IMR-90 (cell line): ENCODE data around the gene AHDC1. TPM values are rescaled to one million over a fixed set of nuclear protein-coding genes. Genes with fewer than 3 reads are reported as not detected.

ENCODE experiments used
- ATAC-seq: fragments of 200-7000 bp; cut with Tn5 transposase; 2 replicates; pipeline ENCODE4 v1.9.1; 2020; ENCODE audit warnings: low read depth, mild to moderate bottlenecking, moderate library complexity
- BruUV-seq: library from RNA; stranded (reverse); fragments of 400-500 nt; replicated peaks from 2 replicates; lab custom pipeline; 2021; lab: Mats Ljungman, UMichigan
- CTCF ChIA-PET: fragments of 300-600 bp; formaldehyde crosslinking; extraction: SDS; loops from one replicate; lab custom pipeline; 2021; ENCODE audit warnings: antibody characterized with exemption; lab: Yijun Ruan, JAX
- POLR2A ChIA-PET: fragments of 300-600 bp; sonication (Branson Sonifier 250); formaldehyde crosslinking; loops from one replicate; lab custom pipeline; 2022; ENCODE audit warnings: antibody characterized with exemption; ENCODE audit not compliant: unreplicated experiment; lab: Charles Lee
- DNase-seq: peaks from one replicate; pipeline ENCODE4 v3.0.0; 2013
- H2AFZ ChIP-seq: replicated peaks from 2 replicates; pipeline ENCODE3; 2013; ENCODE audit warnings: low read length, mild to moderate bottlenecking; ENCODE audit not compliant: poor library complexity
- H2AK5ac ChIP-seq: 2 replicates; pipeline ENCODE4 v1.6.1; 2013; ENCODE audit warnings: low read depth, low read length, inconsistent platforms
- H2AK9ac ChIP-seq: replicated peaks from 2 replicates; pipeline ENCODE3; 2013; ENCODE audit warnings: mild to moderate bottlenecking, low read depth, low read length, moderate library complexity; ENCODE audit not compliant: poor library complexity
- H2BK120ac ChIP-seq: 2 replicates; pipeline ENCODE4 v1.6.1; 2013; ENCODE audit warnings: low read depth, low read length, inconsistent platforms
- H2BK15ac ChIP-seq: 3 replicates; pipeline ENCODE4 v1.6.1; 2013; ENCODE audit warnings: low read depth, low read length, inconsistent platforms
- H2BK20ac ChIP-seq: 2 replicates; pipeline ENCODE4 v1.6.1; 2013; ENCODE audit warnings: low read depth, mild to moderate bottlenecking, inconsistent platforms, low read length, moderate library complexity
- H2BK5ac ChIP-seq: 2 replicates; pipeline ENCODE4 v1.6.1; 2013; ENCODE audit warnings: mild to moderate bottlenecking, low read depth, low read length, inconsistent platforms; ENCODE audit not compliant: poor library complexity, severe bottlenecking
- H3K14ac ChIP-seq: replicated peaks from 2 replicates; pipeline ENCODE4 v1.6.1; 2013; ENCODE audit warnings: low read depth, low read length, inconsistent platforms
- H3K18ac ChIP-seq: 2 replicates; pipeline ENCODE4 v1.6.1; 2013; ENCODE audit warnings: low read depth, low read length, control low read depth
- H3K23ac ChIP-seq: 2 replicates; pipeline ENCODE4 v1.6.1; 2013; ENCODE audit warnings: low read depth, low read length, inconsistent platforms
- H3K27ac ChIP-seq: 2 replicates; pipeline ENCODE4 v1.5.1; 2013; ENCODE audit warnings: mild to moderate bottlenecking, control low read depth, low read length; ENCODE audit not compliant: insufficient read depth
- H3K27me3 ChIP-seq: 2 replicates; pipeline ENCODE4 v1.6.1; 2013; ENCODE audit warnings: low read length; ENCODE audit not compliant: control insufficient read depth, insufficient read depth
- H3K36me3 ChIP-seq: 2 replicates; pipeline ENCODE4 v1.6.1; 2013; ENCODE audit warnings: low read length, mixed read lengths; ENCODE audit not compliant: control insufficient read depth, insufficient read depth
- H3K4ac ChIP-seq: 2 replicates; pipeline ENCODE4 v1.6.1; 2013; ENCODE audit warnings: low read depth, low read length, inconsistent platforms
- H3K4me1 ChIP-seq: 2 replicates; pipeline ENCODE4 v1.6.1; 2013; ENCODE audit warnings: low read length, mixed read lengths; ENCODE audit not compliant: control insufficient read depth, insufficient read depth
- H3K4me2 ChIP-seq: 2 replicates; pipeline ENCODE4 v1.6.1; 2013; ENCODE audit warnings: low read depth, mild to moderate bottlenecking, control low read depth, low read length, moderate library complexity
- H3K4me3 ChIP-seq: 2 replicates; pipeline ENCODE4 v1.5.1; 2013; ENCODE audit warnings: low read depth, mild to moderate bottlenecking, control low read depth, low read length, moderate library complexity; ENCODE audit not compliant: insufficient read depth
- H3K56ac ChIP-seq: 2 replicates; pipeline ENCODE4 v1.6.1; 2013; ENCODE audit warnings: low read length, inconsistent platforms; ENCODE audit not compliant: insufficient read depth; ENCODE audit errors: extremely low read depth
- H3K79me1 ChIP-seq, 2 experiments: 2 replicates each; pipeline ENCODE4 v1.6.1; 2013; ENCODE audit warnings: low read length in 2 of 2, inconsistent platforms in 1 of 2, low read depth in 1 of 2
- H3K9ac ChIP-seq: 2 replicates; pipeline ENCODE4 v1.6.1; 2013; ENCODE audit warnings: low read depth, low read length, control low read depth
- H3K9me1 ChIP-seq: 2 replicates; pipeline ENCODE4 v1.6.1; 2013; ENCODE audit warnings: low read length, inconsistent platforms; ENCODE audit not compliant: insufficient read depth
- H3K9me3 ChIP-seq: 2 replicates; pipeline ENCODE4 v1.6.1; 2013; ENCODE audit warnings: low read length; ENCODE audit not compliant: control insufficient read depth, insufficient read depth
- H4K20me1 ChIP-seq: 2 replicates; pipeline ENCODE4 v1.6.1; 2013; ENCODE audit warnings: low read length, inconsistent platforms; ENCODE audit not compliant: insufficient read depth
- H4K5ac ChIP-seq: 2 replicates; pipeline ENCODE4 v1.6.1; 2013; ENCODE audit warnings: mild to moderate bottlenecking, low read depth, low read length, control low read depth
- H4K8ac ChIP-seq, 2 experiments: 2 replicates each; pipeline ENCODE4 v1.6.1; 2013; ENCODE audit warnings: low read depth in 2 of 2, low read length in 2 of 2, control low read depth in 1 of 2, inconsistent platforms in 1 of 2
- H4K91ac ChIP-seq: 2 replicates; pipeline ENCODE4 v1.6.1; 2013; ENCODE audit warnings: low read depth, low read length, inconsistent platforms; ENCODE audit not compliant: insufficient read depth
- CHD1 ChIP-seq: IDR thresholded peaks from 2 replicates; pipeline ENCODE4 v1.6.1; 2012; ENCODE audit warnings: low read depth, low read length, improper control_type of control experiment
- CTCF ChIP-seq: conservative IDR thresholded peaks from 2 replicates; pipeline ENCODE4 v1.5.1; 2012; ENCODE audit warnings: mild to moderate bottlenecking, low read depth, low read length, improper control_type of control experiment
- RCOR1 ChIP-seq: IDR thresholded peaks from 2 replicates; pipeline ENCODE4 v1.6.1; 2012; ENCODE audit warnings: mild to moderate bottlenecking, low read length, improper control_type of control experiment; ENCODE audit not compliant: insufficient replicate concordance
- SMC3 ChIP-seq: fragments of 150-350 bp; IDR thresholded peaks from 2 replicates; pipeline ENCODE4 v1.6.1; 2016; ENCODE audit warnings: low read depth, mild to moderate bottlenecking, antibody characterized with exemption, low read length, moderate library complexity
- WGBS, 2 experiments: methylation state at CpG; one replicate each; pipeline versions ENCODE4 v1.1.5 to v1.1.7; 2013; ENCODE audit warnings: missing lambda C conversion rate in 2 of 2; ENCODE audit not compliant: insufficient read length in 1 of 2; ENCODE audit errors: extremely low coverage in 2 of 2; 5-methylcytosine and 5-hydroxymethylcytosine counted together
- dilution Hi-C: fragments of 300-500 bp; cut with HindIII; formaldehyde crosslinking; loops from one replicate; pipeline ENCODE4 v1.14.3; 2018; ENCODE audit warnings: low sequenced_read_pairs; ENCODE audit not compliant: unreplicated experiment
- in situ Hi-C: fragments of 300-500 bp; cut with MboI; formaldehyde crosslinking; loops from 3 replicates; pipeline ENCODE4 v1.14.3; 2019; ENCODE audit warnings: low sequenced_read_pairs, inconsistent platforms, mixed read lengths
- intact Hi-C: fragments of 100-400 bp; cut with micrococcal nuclease; formaldehyde crosslinking; loops from 2 replicates; pipeline ENCODE4 v1.10.0; 2022
- polyA plus RNA-seq, 3 experiments: library from polyadenylated mRNA; depleted of rRNA; stranded (reverse); fragments of >200 nt; gene quantifications; 2 replicates each; pipeline ENCODE4 v1.2.3, GENCODE V29; 2012; ENCODE audit warnings: low replicate concordance in 1 of 3
- total RNA-seq: library from RNA; depleted of rRNA; stranded (reverse); fragments of >200 nt; gene quantifications from 2 replicates; pipeline ENCODE4 v1.2.3, GENCODE V29; 2012

AHDC1 gene
- total and polyA plus RNA-seq, 2 of the 4 experiments (the other 2 are of a cell fraction), result 2.0 to 11.6 TPM

DNA sequence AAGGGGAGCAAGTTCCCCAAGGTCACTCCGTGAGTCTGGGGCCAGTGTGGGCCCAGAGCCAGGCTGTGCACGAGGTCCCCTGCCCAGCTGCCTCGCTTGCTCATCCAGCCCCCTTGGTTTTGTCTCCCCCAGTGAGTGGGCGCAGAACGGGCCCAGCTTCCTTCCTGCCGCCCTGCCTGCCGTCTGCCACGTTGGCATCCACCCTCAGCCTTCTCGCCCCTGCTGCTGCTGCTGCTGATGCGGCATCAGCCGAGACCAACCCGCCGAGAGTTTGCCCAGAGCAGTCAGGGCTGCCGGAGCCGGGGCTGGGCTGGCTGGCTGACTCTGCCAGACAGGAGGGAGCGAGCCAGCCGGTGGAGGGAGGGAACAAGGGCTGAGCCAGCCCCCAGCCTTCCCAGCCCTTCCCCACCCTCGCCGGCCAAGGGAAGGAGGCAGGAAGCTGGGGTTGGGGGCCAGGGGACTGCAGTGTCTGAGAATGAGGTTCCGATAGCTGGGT lies 82.6 kb downstream of the AHDC1 start:
- no peak overlapping the region for H3K27ac ChIP-seq

More for the DNA sequence above, 82.6 kb downstream of the AHDC1 start:
- ATAC-seq (no peak), DNase-seq (no peak)
- H2BK20ac ChIP-seq, result no peak overlapping the region
- H3K23ac ChIP-seq, result 0 out of 2 replicates have a peak overlapping the region, but pooled peaks have one; percentile 80
- ChIA-PET POLR2A (no interaction called here), CTCF (no interaction called here)
- H3K18ac ChIP-seq, result no peak overlapping the region
- H2AK5ac ChIP-seq, result no peak overlapping the region
- in situ Hi-C loops (no loop called here), dilution Hi-C loops (no loop called here), intact Hi-C loops (no loop called here)
- no peaks in the 10 kb centered on the region for H3K36me3 ChIP-seq
- no peak overlapping the region for H4K8ac ChIP-seq
- peaks cover 0 to 7% of the 10 kb centered on the region in 2 experiments; a peak in 1 of 4 replicates for H3K79me1 ChIP-seq
- H3K27me3 ChIP-seq, result no peaks in the 10 kb centered on the region
- BruUV-seq, result no TSS peak
- H4K20me1 ChIP-seq, result no peaks in the 10 kb centered on the region
- H2BK15ac ChIP-seq, result no peak overlapping the region
- peaks cover 14% of the 10 kb centered on the region for H3K9me1 ChIP-seq
- H3K4me2 ChIP-seq, result no peak overlapping the region
- peak overlapping the region; percentile 62 for H2AK9ac ChIP-seq
- H3K9ac ChIP-seq, result no peak overlapping the region
- peaks cover 19% of the 10 kb centered on the region for H3K4me1 ChIP-seq
- no peak overlapping the region for H3K14ac ChIP-seq
- 62% methylated on average over 5 of the region's 20 CpGs; no CpG with 5 or more reads in 1 of the 2 experiments for WGBS, 2 experiments
- H3K9me3 ChIP-seq, result no peaks in the 10 kb centered on the region
- no peak overlapping the region for H3K4me3 ChIP-seq
- peak overlapping the region; percentile 78 for H2AFZ ChIP-seq
- H3K56ac ChIP-seq, result no peak overlapping the region
- TF ChIP-seq CHD1 (no peak), RCOR1 (no peak), CTCF (no peak), SMC3 (no peak)
- no peak overlapping the region for H2BK5ac ChIP-seq
- no peak overlapping the region; the same call in 1 of the 2 replicates for H4K91ac ChIP-seq
- H3K4ac ChIP-seq, result no peak overlapping the region; the same call in 1 of the 2 replicates
- no peak overlapping the region for H2BK120ac ChIP-seq
- no peak overlapping the region; the same call in 1 of the 2 replicates for H4K5ac ChIP-seq
